ENCODE measurements around the gene PDZRN4.

- no peak for TF ChIP-seq CTCF (IDR thresholded peaks at IDR 0.05; ENCODE audit: low read depth, low read length)
- no peak for TF ChIP-seq EZH2phosphoT487 (IDR thresholded peaks at IDR 0.05; ENCODE audit: low read depth)
Observed at GRCh38 chr12:41521872-41522379, 333.8 kb downstream of the PDZRN4 start.

Data from OCI-LY3 (cell line).